Endothelial cell of umbilical vein (primary cell): Measurements from ENCODE around the gene ADGRE3. TPM values are rescaled to one million over a fixed set of nuclear protein-coding genes. Genes with fewer than 3 reads are reported as not detected.

ENCODE experiments used
- Bru-seq: library from RNA; stranded (reverse); fragments of 400-500 nt; gene quantifications from one replicate; lab custom pipeline; 2021; lab: Mats Ljungman, UMichigan
- BruChase-seq, 2 experiments: library from RNA; stranded (reverse); fragments of 400-500 nt; gene quantifications; one replicate each; lab custom pipeline; 2021; lab: Mats Ljungman, UMichigan
- BruUV-seq: library from RNA; stranded (reverse); fragments of 400-500 nt; replicated peaks from 2 replicates; lab custom pipeline; 2021; lab: Mats Ljungman, UMichigan
- CTCF ChIA-PET: fragments of 300-600, 350-600 bp; sonication (Branson Sonifier 250); formaldehyde crosslinking; loops from one replicate; lab custom pipeline; 2021; ENCODE audit warnings: antibody characterized with exemption, inconsistent platforms; lab: Charles Lee
- POLR2A ChIA-PET: fragments of 300-600, 350-600 bp; sonication (Branson Sonifier 250); formaldehyde crosslinking; loops from one replicate; lab custom pipeline; 2021; ENCODE audit warnings: antibody characterized with exemption, inconsistent platforms; lab: Charles Lee
- DNase-seq: peaks from one replicate; pipeline ENCODE4 v3.0.0-alpha.2; 2011; ENCODE audit warnings: low read depth, low spot score
- FAIRE-seq: peaks from 2 replicates; lab custom pipeline; 2011; peaks lifted over from hg19 to GRCh38; lab: Jason Lieb, UNC
- H2AFZ ChIP-seq: 2 replicates; pipeline ENCODE4 v1.6.0; 2012; ENCODE audit warnings: low read depth, low read length, control low read depth, inconsistent platforms
- H3K27ac ChIP-seq: 2 replicates; pipeline ENCODE4 v1.5.1; 2011; ENCODE audit warnings: low read depth, mild to moderate bottlenecking, control low read depth, low read length, moderate library complexity; ENCODE audit not compliant: insufficient read depth
- H3K27me3 ChIP-seq, 2 experiments: 2 replicates each; pipeline versions ENCODE4 v1.6.0 to v1.6.1; 2011; ENCODE audit warnings: low read length in 2 of 2, mixed read lengths in 1 of 2; ENCODE audit not compliant: control insufficient read depth in 2 of 2, insufficient read depth in 2 of 2
- H3K36me3 ChIP-seq, 2 experiments: 2 replicates in 1 of 2; 3 replicates in 1 of 2; pipeline ENCODE4 v1.5.1; 2011; ENCODE audit warnings: low read length in 2 of 2, mild to moderate bottlenecking in 1 of 2, moderate library complexity in 1 of 2; ENCODE audit not compliant: control insufficient read depth in 2 of 2, insufficient read depth in 2 of 2; ENCODE audit errors: extremely low read depth in 1 of 2
- H3K4me1 ChIP-seq: 3 replicates; pipeline ENCODE4 v1.5.1; 2011; ENCODE audit warnings: mild to moderate bottlenecking, low read length; ENCODE audit not compliant: control insufficient read depth, insufficient read depth; ENCODE audit errors: extremely low read depth
- H3K4me2 ChIP-seq: 2 replicates; pipeline ENCODE4 v1.6.1; 2011; ENCODE audit warnings: low read length, control low read depth, mixed read lengths; ENCODE audit not compliant: insufficient read depth
- H3K4me3 ChIP-seq, 3 experiments: fragments of 200-600 bp in 1 of 3; sonication (generic), shearing (Covaris generic) in 1 of 3; replicated peaks in 1 of 3; 2 replicates each; pipeline ENCODE4 v1.5.1; 2011 to 2016; ENCODE audit warnings: control low read depth in 3 of 3, low read length in 3 of 3, mild to moderate bottlenecking in 2 of 3, inconsistent platforms in 1 of 3, low read depth in 1 of 3, moderate library complexity in 1 of 3; ENCODE audit not compliant: insufficient read depth in 1 of 3
- H3K79me2 ChIP-seq: 2 replicates; pipeline ENCODE4 v1.6.0; 2012; ENCODE audit warnings: low read length, inconsistent platforms; ENCODE audit not compliant: control insufficient read depth, insufficient read depth
- H3K9ac ChIP-seq: replicated peaks from 2 replicates; pipeline ENCODE3; 2011; ENCODE audit warnings: low read length, control low read depth; ENCODE audit not compliant: insufficient read depth; ENCODE audit errors: extremely low read depth
- H3K9me1 ChIP-seq: replicated peaks from 3 replicates; pipeline ENCODE4 v1.6.0; 2011; ENCODE audit warnings: mild to moderate bottlenecking, low read length; ENCODE audit not compliant: control insufficient read depth, insufficient read depth; ENCODE audit errors: extremely low read depth
- H3K9me3 ChIP-seq: replicated peaks from 2 replicates; pipeline ENCODE4 v1.5.1; 2012; ENCODE audit warnings: low read length, inconsistent platforms; ENCODE audit not compliant: control insufficient read depth, insufficient read depth
- H4K20me1 ChIP-seq: replicated peaks from 2 replicates; pipeline ENCODE3; 2011; ENCODE audit warnings: mild to moderate bottlenecking, low read length; ENCODE audit not compliant: control insufficient read depth, insufficient read depth; ENCODE audit errors: extremely low read depth
- CTCF ChIP-seq, 2 donors: IDR thresholded peaks; 1 replicate in 1 of 2; 2 replicates in 1 of 2; pipeline ENCODE4 v1.5.1; 2011; ENCODE audit warnings: low read length in 2 of 2, mild to moderate bottlenecking in 2 of 2, moderate library complexity in 2 of 2, control low read depth in 1 of 2, inconsistent platforms in 1 of 2, low read depth in 1 of 2; ENCODE audit not compliant: insufficient read depth in 1 of 2; ENCODE audit errors: extremely low read depth in 1 of 2
- EZH2 ChIP-seq: IDR thresholded peaks from 2 replicates; pipeline ENCODE4 v1.6.1; 2012; ENCODE audit warnings: borderline replicate concordance, low read depth, mild to moderate bottlenecking, moderate library complexity, low read length, inconsistent platforms; ENCODE audit not compliant: severe bottlenecking
- FOS ChIP-seq: IDR thresholded peaks from 2 replicates; pipeline ENCODE4 v1.6.1; 2011; ENCODE audit warnings: mild to moderate bottlenecking, low read length, moderate library complexity, borderline replicate concordance; ENCODE audit not compliant: insufficient read depth
- GATA2 ChIP-seq: IDR thresholded peaks from 2 replicates; pipeline ENCODE4 v1.7.0; 2011; ENCODE audit warnings: low read depth, mild to moderate bottlenecking, moderate library complexity, mixed read lengths, low read length; ENCODE audit not compliant: insufficient read length, insufficient read depth
- JUN ChIP-seq: IDR thresholded peaks from 2 replicates; pipeline ENCODE4 v1.6.1; 2011; ENCODE audit warnings: borderline replicate concordance, low read depth; ENCODE audit not compliant: insufficient read length, insufficient read depth
- MAX ChIP-seq: IDR thresholded peaks from 2 replicates; pipeline ENCODE4 v1.6.1; 2011; ENCODE audit not compliant: insufficient read depth, insufficient read length
- MYC ChIP-seq: IDR thresholded peaks from one replicate; pipeline ENCODE4 v1.6.1; 2011; ENCODE audit warnings: mild to moderate bottlenecking, low read depth, low read length
- POLR2A ChIP-seq: IDR thresholded peaks from 2 replicates; pipeline ENCODE4 v1.6.1; 2012; ENCODE audit warnings: low read depth, mild to moderate bottlenecking, control low read depth, low read length
- POLR2AphosphoS5 ChIP-seq: IDR thresholded peaks from 2 replicates; pipeline ENCODE4 v1.6.1; 2012; ENCODE audit warnings: low read depth, mild to moderate bottlenecking, control low read depth, low read length, moderate library complexity; ENCODE audit not compliant: insufficient read depth
- dilution Hi-C: fragments of 300-500 bp; cut with MboI; formaldehyde crosslinking; loops from one replicate; pipeline ENCODE4 v1.15.0; 2019; ENCODE audit warnings: low sequenced_read_pairs; ENCODE audit not compliant: extremely low pct_ligation_motif_present
- intact Hi-C: fragments of 100-400 bp; cut with micrococcal nuclease; formaldehyde crosslinking; loops from one replicate; pipeline ENCODE4 v1.10.0; 2022
- long read RNA-seq: library from polyadenylated mRNA; stranded (forward); transcript quantifications from one replicate; pipeline ENCODE4 v2.0.0, GENCODE V29; 2021
- polyA minus RNA-seq, 3 experiments: library from RNA; depleted of rRNA, polyadenylated mRNA; stranded (reverse); fragments of >200 nt; gene quantifications; 1 replicate in 1 of 3; 2 replicates in 2 of 3; pipeline ENCODE4 v1.2.3, GENCODE V29; 2011
- polyA plus RNA-seq, 4 experiments: library from polyadenylated mRNA; depleted of rRNA in 3 of 4; stranded (reverse) in 3 of 4; unstranded in 1 of 4; fragments of >200 nt; gene quantifications; 2 replicates each; pipeline versions ENCODE4 v1.2.1 to v1.2.3, GENCODE V29; 2011 to 2012; ENCODE audit warnings: missing spikeins in 1 of 4
- total RNA-seq: library from RNA; stranded (reverse); gene quantifications from 2 replicates; pipeline ENCODE4 v1.2.3, GENCODE V29; 2021

Gene ADGRE3
- total RNA-seq (not detected in 2 replicates), polyA plus RNA-seq (not detected in 2 replicates), polyA minus RNA-seq (not detected in 2 replicates), Bru-seq, nascent RNA (not detected), BruChase-seq, experiment 1, labeled RNA remaining after a 6-hour chase (percentile 5 among the genes with signal in this experiment), BruChase-seq, experiment 2, labeled RNA remaining after a 2-hour chase (percentile 3 among the genes with signal in this experiment)
- polyA plus RNA-seq (2011; cell fraction: cytosol; rRNA removed): not detected in 2 replicates
- polyA plus RNA-seq (2011; cell fraction: nucleus; rRNA removed): not detected in 2 replicates
- not detected in 2 replicates for polyA plus RNA-seq (2012)
- polyA minus RNA-seq (2011; cell fraction: cytosol; rRNA and poly(A)+ RNA removed): not detected
- not detected in 2 replicates for polyA minus RNA-seq (2011; cell fraction: nucleus; rRNA and poly(A)+ RNA removed)
- long read RNA-seq, partial matches to known transcripts: 0 of 3 reads
- long read RNA-seq, other reads (novel, unspliced or antisense): 3 of 3 reads

- no peaks in the 10 kb centered on the region for H3K9me3 ChIP-seq
- no peak within 1 kb of the TSS for H3K4me3 ChIP-seq
- H3K9ac ChIP-seq: no peak within 1 kb of the TSS
- BruUV-seq: no TSS peak
- no peaks in the 10 kb centered on the region for H3K4me1 ChIP-seq
- no peaks in the 10 kb centered on the region for H3K79me2 ChIP-seq
- intact Hi-C loops: no loop called here
- DNase-seq (no peak), FAIRE-seq (no peak)
- H3K9me1 ChIP-seq: no peaks in the 10 kb centered on the region
- no peak for TF ChIP-seq EZH2
- no peak for TF ChIP-seq MYC
- TF ChIP-seq FOS: no peak
- TF ChIP-seq POLR2AphosphoS5: no peak
- TF ChIP-seq JUN: no peak
- no peak for TF ChIP-seq GATA2
- no peak for TF ChIP-seq MAX
- no peak for TF ChIP-seq CTCF (IDR thresholded peaks at IDR 0.05; ENCODE audit: extremely low read depth in 1 of 2, insufficient read depth in 1 of 2, low read depth in 1 of 2, low read length in 2 of 2)
- TF ChIP-seq POLR2A: no peak
- H4K20me1 ChIP-seq: no peaks in the 10 kb centered on the region
- no peak within 1 kb of the TSS for H3K27ac ChIP-seq
- no peaks in the 10 kb centered on the region for H3K27me3 ChIP-seq
- no peak within 1 kb of the TSS for H2AFZ ChIP-seq
- ChIA-PET POLR2A (no interaction called here), CTCF (interaction anchor here (2.2 kb wide), 1 partner anchor 12 kb away, joined by 9 read pairs; no protein-coding TSS in a partner anchor)
- dilution Hi-C loops: no loop called here
- no peak within 1 kb of the TSS for H3K4me2 ChIP-seq
- no peaks in the 10 kb centered on the region for H3K36me3 ChIP-seq
Observed at GRCh38 chr19:14674764-14675163, at the start of gene ADGRE3. TSS of gene ADGRE3 (minus strand) at chr19:14674844. CDS start at chr19:14674770, 74 bp downstream.
